ENCODE measurements around the gene COX20.
"Not testable (repeated sequence)": the region's sequence is repeated elsewhere in the genome, so short reads cannot be mapped to it uniquely, and the experiment has no call there.

The COX20 gene
- total RNA-seq, result 47.7 to 60.5 (median 47.7) reads per million in 3 experiments

GRCh38 chr1:244835276-244836134, at the start of gene COX20:
Gene COX20 (plus strand): TSS chr1:244835658. CDS start chr1:244835715, 57 bp downstream.
- DNase-seq, result peak; percentile 91

- no peak for DNase-seq
Observed at GRCh38 chr1:244788493-244789275, 46.8 kb upstream of the COX20 start.

- no peak for DNase-seq
Observed at GRCh38 chr1:244789276-244789580, 46.2 kb upstream of the COX20 start.

- no peak for DNase-seq
Observed at GRCh38 chr1:244789731-244790130, 45.7 kb upstream of the COX20 start.

GRCh38 chr1:244791061-244791460, 44.4 kb upstream of the COX20 start:
- no peak for DNase-seq

- no peak for DNase-seq
Observed at GRCh38 chr1:244792188-244792850, 43.1 kb upstream of the COX20 start.

- no peak for DNase-seq
Observed at GRCh38 chr1:244794071-244794470, 41.4 kb upstream of the COX20 start.

GRCh38 chr1:244794516-244794915, 40.9 kb upstream of the COX20 start:
- DNase-seq, result not testable (repeated sequence)

GRCh38 chr1:244796719-244797406, 38.6 kb upstream of the COX20 start:
- DNase-seq, result peak; percentile 41

- no peak for DNase-seq
Observed at GRCh38 chr1:244800821-244801220, 34.6 kb upstream of the COX20 start.

- DNase-seq, result peak; percentile 42
Observed at GRCh38 chr1:244801246-244801645, 34.2 kb upstream of the COX20 start.

GRCh38 chr1:244802041-244802440, 33.4 kb upstream of the COX20 start:
- no peak for DNase-seq

- DNase-seq, result no peak
Observed at GRCh38 chr1:244802556-244803239, 32.8 kb upstream of the COX20 start.

- no peak for DNase-seq
Observed at GRCh38 chr1:244804841-244805240, 30.6 kb upstream of the COX20 start.

GRCh38 chr1:244807138-244807537, 28.3 kb upstream of the COX20 start:
- no peak for DNase-seq

GRCh38 chr1:244810221-244810620, 25.2 kb upstream of the COX20 start:
- no peak for DNase-seq

- no peak for DNase-seq
Observed at GRCh38 chr1:244813327-244813726, 22.1 kb upstream of the COX20 start.

- DNase-seq, result no peak
Observed at GRCh38 chr1:244815600-244816099, 19.8 kb upstream of the COX20 start.

GRCh38 chr1:244817415-244817894, 18.0 kb upstream of the COX20 start:
- no peak for DNase-seq

GRCh38 chr1:244820131-244820530, 15.3 kb upstream of the COX20 start:
- DNase-seq, result no peak

GRCh38 chr1:244821134-244821533, 14.3 kb upstream of the COX20 start:
- DNase-seq, result no peak

GRCh38 chr1:244822878-244823277, 12.6 kb upstream of the COX20 start:
- DNase-seq, result no peak

Data from central memory CD4-positive, alpha-beta T cell (primary cell).